ENCODE results near the gene NT5C3B.

Gene NT5C3B

GRCh38 chr17:41806685-41807445 is 29.2 kb downstream of the NT5C3B start:
- DNase-seq, result no peak

GRCh38 chr17:41803049-41804020 is 32.7 kb downstream of the NT5C3B start:
- DNase-seq, result no peak

- peak; percentile 78 for DNase-seq
Observed at GRCh38 chr17:41801374-41802271, 34.4 kb downstream of the NT5C3B start.

- peak; percentile 91 for DNase-seq
Observed at GRCh38 chr17:41800601-41801373, 35.2 kb downstream of the NT5C3B start.

GRCh38 chr17:41799366-41799765 is 36.7 kb downstream of the NT5C3B start:
- no peak for DNase-seq

- DNase-seq, result no peak
Observed at GRCh38 chr17:41797377-41797776, 38.7 kb downstream of the NT5C3B start.

GRCh38 chr17:41796121-41796895 is 39.7 kb downstream of the NT5C3B start:
- no peak for DNase-seq

GRCh38 chr17:41794540-41794975 is 41.5 kb downstream of the NT5C3B start:
- no peak for DNase-seq

GRCh38 chr17:41793784-41794539 is 42.1 kb downstream of the NT5C3B start:
- no peak for DNase-seq

- no peak for DNase-seq
Observed at GRCh38 chr17:41792845-41793783, 42.9 kb downstream of the NT5C3B start.

- no peak for DNase-seq
Observed at GRCh38 chr17:41787021-41787418, 49.0 kb downstream of the NT5C3B start.

GRCh38 chr17:41786227-41787020 is 49.6 kb downstream of the NT5C3B start, which contains the start of gene JUP:
JUP (minus strand) TSS chr17:41786711; CDS start chr17:41771854, 14,857 bp downstream.
- DNase-seq, result peak; percentile 99

- DNase-seq, result peak; percentile 51
Observed at GRCh38 chr17:41785859-41786226, 50.2 kb downstream of the NT5C3B start.

GRCh38 chr17:41785091-41785858 is 50.8 kb downstream of the NT5C3B start:
- DNase-seq, result no peak

- no peak for DNase-seq
Observed at GRCh38 chr17:41784207-41784744, 51.8 kb downstream of the NT5C3B start.

GRCh38 chr17:41782142-41782541 is 53.9 kb downstream of the NT5C3B start:
- DNase-seq, result no peak

Data from RPMI8226 (cell line).